AML-193 (cell line): ENCODE measurements around the gene NCKAP5L.
"Not testable (repeated sequence)": the region's sequence is repeated elsewhere in the genome, so short reads cannot be mapped to it uniquely, and the experiment has no call there.

Experiments used
- DNase-seq, 2 experiments: peaks; one replicate each; lab custom pipeline; 2025; lab: John Stamatoyannopoulos, UW

Gene NCKAP5L

GRCh38 chr12:49800421-49801140 is 27.6 kb downstream of the NCKAP5L start:
- DNase-seq, result no peak

- no peak for DNase-seq
These were observed 29.3 kb downstream of the NCKAP5L start for GRCh38 chr12:49798934-49799333.

GRCh38 chr12:49798248-49798647 is 30.0 kb downstream of the NCKAP5L start:
- no peak for DNase-seq

GRCh38 chr12:49797449-49797776 is 30.8 kb downstream of the NCKAP5L start:
- DNase-seq, result peak in 1 of 2 experiments; percentile 1

GRCh38 chr12:49796606-49797448 is 31.4 kb downstream of the NCKAP5L start:
- no peak for DNase-seq

GRCh38 chr12:49796155-49796554 is 32.1 kb downstream of the NCKAP5L start:
- no peak for DNase-seq

GRCh38 chr12:49795654-49796105 is 32.5 kb downstream of the NCKAP5L start:
- no peak for DNase-seq

- no peak for DNase-seq
These were observed 33.2 kb downstream of the NCKAP5L start for GRCh38 chr12:49794811-49795653.

GRCh38 chr12:49794021-49794420 is 34.2 kb downstream of the NCKAP5L start:
- no peak for DNase-seq

GRCh38 chr12:49793620-49794019 is 34.6 kb downstream of the NCKAP5L start:
- no peak for DNase-seq

- DNase-seq, result no peak
These were observed 35.1 kb downstream of the NCKAP5L start for GRCh38 chr12:49792976-49793580.

GRCh38 chr12:49792181-49792970 is 35.8 kb downstream of the NCKAP5L start:
- no peak for DNase-seq

- no peak for DNase-seq
These were observed 36.5 kb downstream of the NCKAP5L start for GRCh38 chr12:49791700-49792099.

GRCh38 chr12:49790741-49791555 is 37.3 kb downstream of the NCKAP5L start:
- DNase-seq, result no peak

GRCh38 chr12:49789992-49790391 is 38.2 kb downstream of the NCKAP5L start:
- no peak for DNase-seq

- no peak for DNase-seq
These were observed 40.5 kb downstream of the NCKAP5L start for GRCh38 chr12:49787672-49788071.

- no peak for DNase-seq
These were observed 43.3 kb downstream of the NCKAP5L start for GRCh38 chr12:49784756-49785409.

- DNase-seq, result peak; percentile 10 to 11
These were observed 44.1 kb downstream of the NCKAP5L start for GRCh38 chr12:49783917-49784676.

- not testable (repeated sequence) for DNase-seq
These were observed 47.3 kb downstream of the NCKAP5L start for GRCh38 chr12:49780914-49781313.
